HCEC 1CT (cell line): ENCODE measurements around the gene BATF3.
"Not testable (repeated sequence)": the region's sequence is repeated elsewhere in the genome, so short reads cannot be mapped to it uniquely, and the experiment has no call there.

Source experiments
- DNase-seq: peaks from one replicate; pipeline ENCODE4 v3.0.0-alpha.2; 2017

The BATF3 gene

GRCh38 chr1:212699625-212700222 is at the start of gene BATF3:
Gene BATF3, minus strand, starts transcription at chr1:212699840. Its CDS starts 78 bp downstream, at chr1:212699762.
- peak; percentile 6 for DNase-seq

GRCh38 chr1:212746546-212746945 is 46.9 kb upstream of the BATF3 start:
- DNase-seq = no peak

- DNase-seq = no peak
Observed at GRCh38 chr1:212745303-212745702, 45.7 kb upstream of the BATF3 start.

GRCh38 chr1:212743901-212744475 is 44.3 kb upstream of the BATF3 start:
- DNase-seq = no peak

GRCh38 chr1:212738330-212738729 is 38.7 kb upstream of the BATF3 start:
- no peak for DNase-seq

GRCh38 chr1:212737559-212737958 is 37.9 kb upstream of the BATF3 start:
- DNase-seq = no peak

- no peak for DNase-seq
Observed at GRCh38 chr1:212733109-212733508, 33.5 kb upstream of the BATF3 start.

- no peak for DNase-seq
Observed at GRCh38 chr1:212731630-212732029, 32.0 kb upstream of the BATF3 start.

- no peak for DNase-seq
Observed at GRCh38 chr1:212728606-212729005, 29.0 kb upstream of the BATF3 start.

GRCh38 chr1:212727386-212728181 is 27.9 kb upstream of the BATF3 start:
- DNase-seq = peak; percentile 90

GRCh38 chr1:212724679-212725078 is 25.0 kb upstream of the BATF3 start:
- not testable (repeated sequence) for DNase-seq

GRCh38 chr1:212722270-212722957 is 22.8 kb upstream of the BATF3 start:
- DNase-seq = no peak

GRCh38 chr1:212721388-212722247 is 22.0 kb upstream of the BATF3 start:
- peak; percentile 87 for DNase-seq

- no peak for DNase-seq
Observed at GRCh38 chr1:212719633-212720032, 20.0 kb upstream of the BATF3 start.

- DNase-seq = peak; percentile 35
Observed at GRCh38 chr1:212718499-212718898, 18.9 kb upstream of the BATF3 start.

GRCh38 chr1:212716161-212716560 is 16.5 kb upstream of the BATF3 start:
- DNase-seq = no peak

- DNase-seq = no peak
Observed at GRCh38 chr1:212713465-212714136, 14.0 kb upstream of the BATF3 start.

- DNase-seq = peak; percentile 87
Observed at GRCh38 chr1:212712451-212713303, 13.0 kb upstream of the BATF3 start.

GRCh38 chr1:212711974-212712373 is 12.3 kb upstream of the BATF3 start:
- DNase-seq = not testable (repeated sequence)

GRCh38 chr1:212710566-212710965 is 10.9 kb upstream of the BATF3 start:
- no peak for DNase-seq

GRCh38 chr1:212703991-212704564 is 4.4 kb upstream of the BATF3 start:
- DNase-seq = no peak
